Suprapubic skin (tissue), 4 donors: Measurements from ENCODE around the gene CA5B.

Experiments
- EP300 ChIP-seq: sonication (generic); formaldehyde crosslinking; IDR thresholded peaks from one replicate; pipeline ENCODE4 v1.6.1; 2017; ENCODE audit warnings: antibody characterized with exemption
- POLR2A ChIP-seq, 2 donors: fragments of 450-650 bp; IDR thresholded peaks; one replicate each; pipeline ENCODE4 v1.6.1; 2017; ENCODE audit warnings: antibody characterized with exemption in 2 of 2, mild to moderate bottlenecking in 2 of 2, moderate library complexity in 2 of 2
- POLR2AphosphoS5 ChIP-seq, 3 donors: sonication (generic); formaldehyde crosslinking; IDR thresholded peaks; one replicate each; pipeline ENCODE4 v1.6.1; 2017; ENCODE audit warnings: antibody characterized with exemption in 3 of 3
- TF ChIP-seq, protein P1 (sequence below), 2 donors: fragments of 200-600 bp in 1 of 2; fragments of 450-650 bp in 1 of 2; sonication (generic) in 1 of 2; IDR thresholded peaks; one replicate each; pipeline ENCODE4 v1.5.1; 2016 to 2019; ENCODE audit warnings: antibody characterized with exemption in 2 of 2, mild to moderate bottlenecking in 1 of 2, moderate library complexity in 1 of 2

DNA sequence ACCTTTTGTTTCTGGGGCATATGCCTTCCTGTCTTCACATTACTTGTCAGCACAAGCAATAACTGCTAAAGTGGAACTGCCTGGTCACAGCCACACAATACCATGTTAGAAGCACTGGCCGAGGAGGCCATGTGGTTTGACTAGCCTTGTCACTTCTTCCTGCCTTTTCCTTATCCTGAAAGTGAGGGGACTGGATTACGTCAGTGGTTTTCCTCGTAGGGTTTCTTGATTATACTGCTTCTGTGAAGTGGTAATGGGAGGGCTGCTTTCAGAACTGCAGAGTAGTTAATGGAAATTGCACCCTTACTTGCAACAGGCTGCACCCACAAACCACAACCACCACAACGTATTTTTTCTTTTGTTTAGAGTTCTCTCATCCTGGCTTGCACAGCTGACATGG, 78.8 kb downstream of the CA5B start:
- TF ChIP-seq, protein P1, sequence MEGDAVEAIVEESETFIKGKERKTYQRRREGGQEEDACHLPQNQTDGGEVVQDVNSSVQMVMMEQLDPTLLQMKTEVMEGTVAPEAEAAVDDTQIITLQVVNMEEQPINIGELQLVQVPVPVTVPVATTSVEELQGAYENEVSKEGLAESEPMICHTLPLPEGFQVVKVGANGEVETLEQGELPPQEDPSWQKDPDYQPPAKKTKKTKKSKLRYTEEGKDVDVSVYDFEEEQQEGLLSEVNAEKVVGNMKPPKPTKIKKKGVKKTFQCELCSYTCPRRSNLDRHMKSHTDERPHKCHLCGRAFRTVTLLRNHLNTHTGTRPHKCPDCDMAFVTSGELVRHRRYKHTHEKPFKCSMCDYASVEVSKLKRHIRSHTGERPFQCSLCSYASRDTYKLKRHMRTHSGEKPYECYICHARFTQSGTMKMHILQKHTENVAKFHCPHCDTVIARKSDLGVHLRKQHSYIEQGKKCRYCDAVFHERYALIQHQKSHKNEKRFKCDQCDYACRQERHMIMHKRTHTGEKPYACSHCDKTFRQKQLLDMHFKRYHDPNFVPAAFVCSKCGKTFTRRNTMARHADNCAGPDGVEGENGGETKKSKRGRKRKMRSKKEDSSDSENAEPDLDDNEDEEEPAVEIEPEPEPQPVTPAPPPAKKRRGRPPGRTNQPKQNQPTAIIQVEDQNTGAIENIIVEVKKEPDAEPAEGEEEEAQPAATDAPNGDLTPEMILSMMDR (IDR thresholded peaks at IDR 0.05), result no peak
- TF ChIP-seq POLR2A (IDR thresholded peaks at IDR 0.05) (no peak), EP300 (no peak), POLR2AphosphoS5 (IDR thresholded peaks at IDR 0.05) (no peak)
